WTC11 (cell line): ENCODE measurements around the gene RHBDD3.

Source experiments
- CBFB ChIP-seq: sonication (generic); formaldehyde crosslinking; IDR thresholded peaks from 2 replicates; pipeline ENCODE4 v1.8.1; 2022; ENCODE audit warnings: mild to moderate bottlenecking, low read depth, missing genetic modification reagents
- FOXP1 ChIP-seq: sonication (generic); formaldehyde crosslinking; IDR thresholded peaks from 2 replicates; pipeline ENCODE4 v1.8.0; 2022; ENCODE audit warnings: missing genetic modification reagents, mild to moderate bottlenecking, moderate library complexity, borderline replicate concordance
- NFYB ChIP-seq: sonication (generic); formaldehyde crosslinking; conservative IDR thresholded peaks from 2 replicates; pipeline ENCODE4 v1.8.0; 2022; ENCODE audit warnings: low read depth, missing genetic modification reagents
- ZNF263 ChIP-seq: sonication (generic); formaldehyde crosslinking; IDR thresholded peaks from 2 replicates; pipeline ENCODE4 v1.8.1; 2022; ENCODE audit warnings: low read depth, mild to moderate bottlenecking, moderate library complexity, missing genetic modification reagents
- TF ChIP-seq, protein P1 (sequence below): fragments of 200-600 bp; IDR thresholded peaks from 2 replicates; pipeline ENCODE4 v1.8.0; 2022; ENCODE audit warnings: antibody characterized with exemption
- TF ChIP-seq, protein P2 (sequence below): sonication (generic); formaldehyde crosslinking; IDR thresholded peaks from 2 replicates; pipeline ENCODE4 v1.8.1; 2022; ENCODE audit warnings: missing genetic modification reagents, borderline replicate concordance
- TF ChIP-seq, protein P3 (sequence below): sonication (generic); formaldehyde crosslinking; IDR thresholded peaks from 2 replicates; pipeline ENCODE4 v1.8.1; 2023; ENCODE audit warnings: mild to moderate bottlenecking, missing genetic modification reagents, moderate library complexity
- TF ChIP-seq, protein P4 (sequence below): sonication (generic); formaldehyde crosslinking; conservative IDR thresholded peaks from 2 replicates; pipeline ENCODE4 v1.8.1; 2023; ENCODE audit warnings: mild to moderate bottlenecking, low read depth, missing genetic modification reagents, moderate library complexity

DNA sequence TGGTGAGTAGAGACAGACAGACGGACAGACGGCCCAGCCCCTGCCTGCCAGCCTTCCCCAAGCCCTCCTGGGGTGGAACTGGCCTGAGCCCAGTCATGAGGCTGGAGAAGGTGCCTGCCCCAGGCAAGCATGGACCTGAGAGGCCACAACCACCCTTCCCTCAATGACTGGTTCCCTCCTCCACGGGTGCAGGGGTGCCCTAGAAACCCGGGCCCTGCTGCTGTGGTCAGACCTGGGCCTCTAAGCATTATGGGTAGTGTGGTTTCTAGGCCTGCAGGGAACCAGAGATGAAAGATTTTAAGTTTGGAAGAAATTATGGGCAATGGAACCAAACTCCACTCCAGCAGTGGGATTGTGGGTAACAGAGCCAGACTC is 13.5 kb downstream of the RHBDD3 start:
- TF ChIP-seq, protein P1, sequence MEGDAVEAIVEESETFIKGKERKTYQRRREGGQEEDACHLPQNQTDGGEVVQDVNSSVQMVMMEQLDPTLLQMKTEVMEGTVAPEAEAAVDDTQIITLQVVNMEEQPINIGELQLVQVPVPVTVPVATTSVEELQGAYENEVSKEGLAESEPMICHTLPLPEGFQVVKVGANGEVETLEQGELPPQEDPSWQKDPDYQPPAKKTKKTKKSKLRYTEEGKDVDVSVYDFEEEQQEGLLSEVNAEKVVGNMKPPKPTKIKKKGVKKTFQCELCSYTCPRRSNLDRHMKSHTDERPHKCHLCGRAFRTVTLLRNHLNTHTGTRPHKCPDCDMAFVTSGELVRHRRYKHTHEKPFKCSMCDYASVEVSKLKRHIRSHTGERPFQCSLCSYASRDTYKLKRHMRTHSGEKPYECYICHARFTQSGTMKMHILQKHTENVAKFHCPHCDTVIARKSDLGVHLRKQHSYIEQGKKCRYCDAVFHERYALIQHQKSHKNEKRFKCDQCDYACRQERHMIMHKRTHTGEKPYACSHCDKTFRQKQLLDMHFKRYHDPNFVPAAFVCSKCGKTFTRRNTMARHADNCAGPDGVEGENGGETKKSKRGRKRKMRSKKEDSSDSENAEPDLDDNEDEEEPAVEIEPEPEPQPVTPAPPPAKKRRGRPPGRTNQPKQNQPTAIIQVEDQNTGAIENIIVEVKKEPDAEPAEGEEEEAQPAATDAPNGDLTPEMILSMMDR = no peak
- no peak for TF ChIP-seq CBFB (CRISPR knock-in tag)
- no peak for TF ChIP-seq ZNF263 (CRISPR knock-in tag)
- TF ChIP-seq, protein P2, sequence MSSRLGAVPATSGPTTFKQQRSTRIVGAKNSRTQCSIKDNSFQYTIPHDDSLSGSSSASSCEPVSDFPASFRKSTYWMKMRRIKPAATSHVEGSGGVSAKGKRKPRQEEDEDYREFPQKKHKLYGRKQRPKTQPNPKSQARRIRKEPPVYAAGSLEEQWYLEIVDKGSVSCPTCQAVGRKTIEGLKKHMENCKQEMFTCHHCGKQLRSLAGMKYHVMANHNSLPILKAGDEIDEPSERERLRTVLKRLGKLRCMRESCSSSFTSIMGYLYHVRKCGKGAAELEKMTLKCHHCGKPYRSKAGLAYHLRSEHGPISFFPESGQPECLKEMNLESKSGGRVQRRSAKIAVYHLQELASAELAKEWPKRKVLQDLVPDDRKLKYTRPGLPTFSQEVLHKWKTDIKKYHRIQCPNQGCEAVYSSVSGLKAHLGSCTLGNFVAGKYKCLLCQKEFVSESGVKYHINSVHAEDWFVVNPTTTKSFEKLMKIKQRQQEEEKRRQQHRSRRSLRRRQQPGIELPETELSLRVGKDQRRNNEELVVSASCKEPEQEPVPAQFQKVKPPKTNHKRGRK (CRISPR knock-in tag) = no peak
- TF ChIP-seq FOXP1 (CRISPR knock-in tag) = no peak
- TF ChIP-seq, protein P3, sequence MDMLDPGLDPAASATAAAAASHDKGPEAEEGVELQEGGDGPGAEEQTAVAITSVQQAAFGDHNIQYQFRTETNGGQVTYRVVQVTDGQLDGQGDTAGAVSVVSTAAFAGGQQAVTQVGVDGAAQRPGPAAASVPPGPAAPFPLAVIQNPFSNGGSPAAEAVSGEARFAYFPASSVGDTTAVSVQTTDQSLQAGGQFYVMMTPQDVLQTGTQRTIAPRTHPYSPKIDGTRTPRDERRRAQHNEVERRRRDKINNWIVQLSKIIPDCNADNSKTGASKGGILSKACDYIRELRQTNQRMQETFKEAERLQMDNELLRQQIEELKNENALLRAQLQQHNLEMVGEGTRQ = no peak
- TF ChIP-seq NFYB = no peak
- TF ChIP-seq, protein P4, sequence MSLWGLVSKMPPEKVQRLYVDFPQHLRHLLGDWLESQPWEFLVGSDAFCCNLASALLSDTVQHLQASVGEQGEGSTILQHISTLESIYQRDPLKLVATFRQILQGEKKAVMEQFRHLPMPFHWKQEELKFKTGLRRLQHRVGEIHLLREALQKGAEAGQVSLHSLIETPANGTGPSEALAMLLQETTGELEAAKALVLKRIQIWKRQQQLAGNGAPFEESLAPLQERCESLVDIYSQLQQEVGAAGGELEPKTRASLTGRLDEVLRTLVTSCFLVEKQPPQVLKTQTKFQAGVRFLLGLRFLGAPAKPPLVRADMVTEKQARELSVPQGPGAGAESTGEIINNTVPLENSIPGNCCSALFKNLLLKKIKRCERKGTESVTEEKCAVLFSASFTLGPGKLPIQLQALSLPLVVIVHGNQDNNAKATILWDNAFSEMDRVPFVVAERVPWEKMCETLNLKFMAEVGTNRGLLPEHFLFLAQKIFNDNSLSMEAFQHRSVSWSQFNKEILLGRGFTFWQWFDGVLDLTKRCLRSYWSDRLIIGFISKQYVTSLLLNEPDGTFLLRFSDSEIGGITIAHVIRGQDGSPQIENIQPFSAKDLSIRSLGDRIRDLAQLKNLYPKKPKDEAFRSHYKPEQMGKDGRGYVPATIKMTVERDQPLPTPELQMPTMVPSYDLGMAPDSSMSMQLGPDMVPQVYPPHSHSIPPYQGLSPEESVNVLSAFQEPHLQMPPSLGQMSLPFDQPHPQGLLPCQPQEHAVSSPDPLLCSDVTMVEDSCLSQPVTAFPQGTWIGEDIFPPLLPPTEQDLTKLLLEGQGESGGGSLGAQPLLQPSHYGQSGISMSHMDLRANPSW (CRISPR knock-in tag) = no peak
